M059J (cell line): ENCODE results near the gene CYTH1. TPM values are rescaled to one million over a fixed set of nuclear protein-coding genes. Genes with fewer than 3 reads are reported as not detected.

ENCODE experiments used
- DNase-seq: peaks from one replicate; pipeline ENCODE4 v3.0.0-alpha.2; 2012; ENCODE audit warnings: low read depth
- total RNA-seq: library from RNA; depleted of rRNA; stranded (reverse); fragments of >200 nt; shearing (Covaris generic); gene quantifications from 2 replicates; pipeline ENCODE4 v1.2.3, GENCODE V29; 2014

Gene CYTH1
- total RNA-seq, 1 experiment from 2014 or later = 13.8 TPM

- DNase-seq = no peak
These were observed 130.0 kb downstream of the CYTH1 start for GRCh38 chr17:78652024-78652423.

- DNase-seq = no peak
These were observed 130.5 kb downstream of the CYTH1 start for GRCh38 chr17:78651554-78651953.

DNA sequence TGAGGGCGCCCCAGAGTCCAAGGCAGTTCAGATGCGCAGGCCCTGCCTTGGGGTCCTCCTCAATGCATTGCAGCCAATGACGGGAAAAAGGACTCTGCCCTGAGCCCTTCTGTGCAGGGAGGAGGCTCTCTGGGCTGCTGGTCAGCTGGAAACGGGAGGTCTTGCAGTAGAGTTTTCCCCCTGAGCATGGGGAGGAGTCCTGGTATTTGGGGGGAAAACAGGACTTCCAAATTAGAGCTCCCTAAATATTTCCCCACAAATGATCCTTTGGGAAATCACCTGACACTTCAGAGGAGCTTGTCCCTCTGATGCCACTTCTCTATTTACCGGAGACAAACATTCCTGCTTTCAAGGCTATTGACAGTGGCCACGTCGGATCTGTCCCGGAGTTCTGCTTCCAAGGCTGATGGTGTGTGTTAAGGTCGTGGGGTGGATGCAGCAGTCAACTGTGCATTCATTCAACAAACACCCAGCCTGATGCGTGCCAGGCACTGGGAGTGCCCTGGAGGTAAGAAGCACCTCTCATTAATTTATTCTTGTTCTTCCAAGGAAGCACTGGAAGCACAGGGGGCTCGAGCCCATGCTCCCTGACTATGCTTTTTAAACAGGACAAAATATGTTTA lies 131.9 kb downstream of the CYTH1 start:
- DNase-seq = no peak

- no peak for DNase-seq
These were observed 133.8 kb downstream of the CYTH1 start for GRCh38 chr17:78648293-78648692.

GRCh38 chr17:78647032-78647431 lies 135.0 kb downstream of the CYTH1 start:
- no peak for DNase-seq

DNA sequence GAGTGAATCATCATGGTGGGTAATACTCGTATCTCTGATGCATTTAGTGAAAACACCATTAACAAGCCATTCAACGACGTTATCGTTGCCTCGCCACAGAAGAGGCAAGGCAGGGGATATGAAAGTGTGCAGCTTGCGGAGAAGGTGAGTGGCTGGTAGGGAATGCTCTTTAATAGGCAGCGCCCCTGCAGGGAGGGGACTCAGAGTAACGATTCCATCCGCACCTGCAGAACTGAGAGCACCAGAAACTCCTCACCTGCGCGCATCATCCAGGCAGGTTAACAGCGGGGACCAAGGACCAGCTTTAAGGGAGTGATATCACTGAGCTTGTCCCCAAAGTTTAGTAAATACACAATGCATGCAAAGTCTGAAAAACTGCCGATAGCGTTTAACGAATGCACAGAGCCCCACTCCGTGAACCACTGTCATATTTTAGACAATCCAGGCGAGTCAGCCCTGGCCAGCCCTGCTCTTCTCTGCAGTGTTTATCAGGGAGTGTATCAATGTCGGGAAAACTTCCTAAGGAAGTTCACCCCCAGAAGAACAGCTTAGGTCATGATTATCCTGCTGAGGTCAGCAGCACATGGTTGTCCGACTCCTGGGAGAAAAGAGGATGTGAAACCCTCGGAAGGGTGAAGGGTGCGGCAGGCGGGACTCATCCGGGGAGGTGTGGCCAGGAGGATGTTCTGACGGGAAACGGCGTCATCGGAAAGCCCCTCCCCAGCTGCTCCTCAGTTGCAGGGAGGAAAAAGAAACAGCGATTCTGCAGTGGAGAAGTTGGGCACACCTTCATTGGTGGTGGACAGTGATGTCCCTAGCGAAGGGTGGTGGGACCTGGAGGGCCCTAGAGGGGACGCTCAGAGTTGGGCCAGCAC lies 136.4 kb downstream of the CYTH1 start:
- DNase-seq = no peak

DNA sequence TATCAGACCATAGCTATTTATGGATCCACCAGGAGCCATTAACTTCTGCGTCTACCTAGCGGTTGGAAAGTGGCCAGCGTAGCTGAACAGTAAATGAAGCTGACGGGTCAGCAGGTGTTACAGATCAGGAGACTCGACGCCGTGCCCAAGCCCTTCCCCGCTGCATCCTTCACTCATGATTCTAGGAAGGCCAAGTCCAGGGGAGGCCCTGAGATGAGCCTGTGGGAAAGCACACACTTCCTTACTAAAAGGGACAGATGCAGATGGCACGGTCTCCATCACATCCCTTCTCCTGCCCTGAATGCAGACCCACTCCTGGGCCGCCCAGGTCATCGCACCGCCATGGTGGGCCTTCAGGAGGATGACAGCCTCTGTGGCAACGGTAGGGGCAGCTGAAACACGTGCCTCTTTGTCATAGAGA lies 137.1 kb downstream of the CYTH1 start:
- DNase-seq = no peak

GRCh38 chr17:78644224-78644623 lies 137.8 kb downstream of the CYTH1 start:
- no peak for DNase-seq

DNA sequence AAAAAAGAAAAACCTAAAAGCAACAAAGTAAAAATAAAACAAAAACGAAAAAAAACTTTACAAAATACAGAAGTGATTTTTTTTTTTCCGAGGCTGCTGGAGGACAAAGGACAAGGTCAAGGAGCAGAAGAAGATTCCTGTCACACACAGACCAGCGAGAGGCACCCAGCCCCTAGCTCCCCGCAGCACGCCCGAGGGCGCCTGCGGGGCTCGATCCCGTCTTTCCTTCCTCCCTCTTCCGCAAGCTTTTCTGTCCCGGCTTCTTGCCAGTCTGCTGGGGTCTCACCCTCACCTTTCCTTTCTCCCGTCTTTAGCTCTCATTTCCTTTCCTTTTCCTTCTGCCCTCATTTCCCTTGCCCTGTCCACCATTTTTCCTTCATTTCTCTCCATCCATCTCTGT lies 138.7 kb downstream of the CYTH1 start:
- DNase-seq = no peak

GRCh38 chr17:78642707-78643106 lies 139.4 kb downstream of the CYTH1 start:
- no peak for DNase-seq

DNA sequence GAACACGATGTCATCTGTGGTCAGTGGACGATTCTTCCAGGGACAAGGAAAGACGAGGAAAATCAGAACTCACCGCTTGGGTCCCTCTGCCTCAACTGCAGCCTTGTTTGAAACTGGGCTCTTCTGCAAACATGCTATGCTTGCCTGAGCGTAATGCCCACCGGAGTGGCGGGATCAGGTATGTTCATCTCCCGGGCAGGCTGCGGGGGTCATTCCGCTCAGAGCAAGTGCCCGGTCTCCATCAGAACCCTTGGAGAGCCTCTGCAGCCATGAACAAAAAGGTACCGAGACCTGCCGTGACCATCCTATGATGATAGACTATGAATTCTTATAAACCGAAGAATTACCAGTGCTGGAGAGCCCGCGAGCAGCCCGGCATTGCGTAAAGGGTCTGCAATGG lies 140.4 kb downstream of the CYTH1 start:
- no peak for DNase-seq

DNA sequence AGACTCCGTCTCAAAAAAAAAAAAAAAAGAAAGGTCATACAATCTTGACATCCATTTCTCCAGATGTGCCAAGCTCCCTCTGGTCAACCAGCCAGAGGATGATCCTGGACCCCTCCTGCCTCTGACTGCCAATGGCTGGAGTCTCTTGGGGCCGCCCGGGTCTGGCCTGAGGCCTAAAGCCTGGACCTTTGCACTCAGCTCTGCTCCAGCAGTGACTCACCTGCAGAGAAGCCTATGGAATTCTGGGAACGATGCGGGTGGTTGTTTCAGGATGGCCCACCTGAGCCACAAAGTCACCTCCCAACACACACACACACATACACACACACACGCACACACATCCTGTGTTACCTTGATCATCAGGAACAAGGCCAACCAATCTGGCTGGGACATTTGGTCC lies 140.8 kb downstream of the CYTH1 start:
- no peak for DNase-seq

DNA sequence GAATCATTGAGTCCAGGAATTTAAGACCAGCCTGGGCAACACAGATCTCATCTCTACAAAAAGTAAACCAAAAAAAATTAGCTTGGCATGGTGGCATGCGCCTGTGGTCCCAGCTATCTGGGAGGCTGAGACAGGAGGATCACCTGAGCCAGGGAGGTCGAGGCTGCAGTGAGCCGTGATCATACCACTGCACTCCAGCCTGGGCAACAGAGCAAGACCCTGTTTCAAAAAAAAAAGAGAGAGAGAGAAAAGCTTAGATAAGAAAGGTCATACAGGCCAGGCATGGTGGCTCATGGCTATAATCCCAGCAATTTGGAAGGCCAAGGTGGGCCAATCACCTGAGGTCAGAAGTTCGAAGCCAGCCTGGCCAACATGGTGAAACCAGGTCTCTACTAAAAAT lies 141.4 kb downstream of the CYTH1 start:
- DNase-seq = no peak

- no peak for DNase-seq
These were observed 144.2 kb downstream of the CYTH1 start for GRCh38 chr17:78637643-78638420.

- DNase-seq = no peak
These were observed 144.9 kb downstream of the CYTH1 start for GRCh38 chr17:78637146-78637545.

DNA sequence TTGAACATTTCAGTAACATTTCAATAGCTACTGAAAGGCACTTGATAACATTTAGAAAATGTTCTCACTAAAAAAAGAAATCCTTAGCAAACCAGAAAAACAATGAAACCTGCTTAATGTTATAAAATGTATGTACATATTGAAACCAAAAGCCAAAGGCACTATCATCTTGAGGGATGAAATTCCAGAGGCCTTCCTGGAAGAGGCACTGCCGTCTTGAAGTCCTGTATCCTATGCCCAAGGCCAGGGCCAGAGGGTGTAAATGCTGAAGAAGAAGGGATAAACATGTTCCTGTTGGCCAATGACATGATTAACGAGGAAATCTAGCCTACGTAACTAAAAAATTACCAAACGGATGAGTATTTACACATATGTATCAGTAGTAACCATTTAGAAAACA lies 147.9 kb downstream of the CYTH1 start:
- no peak for DNase-seq

DNA sequence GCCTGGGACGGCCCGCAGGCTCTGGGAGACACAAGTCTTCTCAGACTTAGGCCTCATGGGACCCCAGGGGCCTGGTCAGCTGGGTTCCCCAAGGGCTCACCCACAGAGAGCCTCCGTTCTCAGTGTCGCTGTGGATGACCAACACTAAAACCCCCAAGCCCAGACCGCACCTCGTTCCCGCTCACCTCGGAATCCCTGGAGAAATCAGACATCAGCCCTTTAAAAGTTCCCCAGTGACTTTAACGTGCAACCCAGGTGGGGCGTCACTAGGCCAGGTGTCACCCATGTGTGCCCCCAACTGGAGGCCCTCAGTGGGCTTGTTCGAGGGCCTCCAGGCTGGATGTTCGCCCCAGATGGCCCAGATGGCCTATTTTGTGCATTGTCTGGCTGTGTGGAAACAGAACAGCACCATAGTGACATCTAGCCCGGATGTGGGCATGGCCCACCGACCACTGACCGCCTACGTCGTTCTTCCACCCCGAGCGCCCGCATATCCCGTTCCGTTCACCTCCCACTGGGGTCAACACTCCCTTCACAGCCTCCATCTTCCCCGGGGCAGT lies 152.6 kb downstream of the CYTH1 start:
- no peak for DNase-seq

- no peak for DNase-seq
These were observed 153.3 kb downstream of the CYTH1 start for GRCh38 chr17:78628547-78629435.

- DNase-seq = no peak
These were observed 157.5 kb downstream of the CYTH1 start for GRCh38 chr17:78624324-78625151.
